HepG2 (cell line): Measurements from ENCODE around the gene GPRIN2. TPM values are rescaled to one million over a fixed set of nuclear protein-coding genes. Genes with fewer than 3 reads are reported as not detected.

Source experiments
- ATAC-seq: fragments of 200-7000 bp; cut with Tn5 transposase; 3 replicates; pipeline ENCODE4 v1.9.1; 2020; ENCODE audit warnings: mild to moderate bottlenecking, moderate library complexity
- BruUV-seq: library from RNA; stranded (reverse); fragments of 400-500 nt; replicated peaks from 2 replicates; lab custom pipeline; 2021; lab: Mats Ljungman, UMichigan
- CTCF ChIA-PET: fragments of 300-600 bp; formaldehyde crosslinking; extraction: SDS; loops from one replicate; lab custom pipeline; 2021; ENCODE audit warnings: low total read pairs, inconsistent platforms, low intra/inter-chr PET ratio; lab: Yijun Ruan, JAX
- POLR2A ChIA-PET: fragments of 350-600 bp; sonication (Branson Sonifier 250); formaldehyde crosslinking; loops from one replicate; lab custom pipeline; 2020; ENCODE audit warnings: antibody characterized with exemption, inconsistent platforms; lab: Yijun Ruan, JAX
- DNase-seq: peaks from one replicate; pipeline ENCODE4 v3.0.0-alpha.2; 2015; ENCODE audit warnings: low spot score
- FAIRE-seq: peaks from 3 replicates; lab custom pipeline; 2011; peaks lifted over from hg19 to GRCh38; lab: Jason Lieb, UNC
- H2AFZ ChIP-seq: one replicate; pipeline ENCODE4 v1.6.1; 2011; ENCODE audit warnings: low read length, inconsistent platforms
- H3K27ac ChIP-seq: fragments of 300-600 bp; 3 replicates; pipeline ENCODE4 v1.8.0; 2011; ENCODE audit warnings: mixed run types, mild to moderate bottlenecking, mixed read lengths, low read length, inconsistent platforms; ENCODE audit not compliant: insufficient read depth; ENCODE audit errors: extremely low read length
- H3K27me3 ChIP-seq, 2 experiments: fragments of 200-600 bp in 1 of 2; 2 replicates in 1 of 2; 3 replicates in 1 of 2; pipeline versions ENCODE4 v1.6.0 to v1.8.0; 2011; ENCODE audit warnings: low read length in 2 of 2, mild to moderate bottlenecking in 2 of 2, moderate library complexity in 2 of 2, inconsistent platforms in 1 of 2; ENCODE audit not compliant: insufficient read depth in 2 of 2, control insufficient read depth in 1 of 2
- H3K36me3 ChIP-seq, 2 experiments: fragments of 200-600 bp in 1 of 2; replicated peaks in 1 of 2; 2 replicates in 1 of 2; 3 replicates in 1 of 2; pipeline versions ENCODE4 v1.5.1 to v1.8.0; 2011; ENCODE audit warnings: low read length in 2 of 2, inconsistent platforms in 1 of 2; ENCODE audit not compliant: insufficient read depth in 2 of 2, control insufficient read depth in 1 of 2
- H3K4me1 ChIP-seq: 2 replicates; pipeline ENCODE4 v1.5.1; 2012; ENCODE audit warnings: low read length, inconsistent platforms; ENCODE audit not compliant: insufficient read depth
- H3K4me2 ChIP-seq: 2 replicates; pipeline ENCODE4 v1.6.0; 2011; ENCODE audit warnings: low read depth, low read length, inconsistent platforms
- H3K4me3 ChIP-seq, 3 experiments: fragments of 200-600 bp in 1 of 3; sonication (generic), shearing (Covaris generic) in 1 of 3; replicated peaks in 1 of 3; 2 replicates each; pipeline ENCODE4 v1.5.1; 2011 to 2016; ENCODE audit warnings: low read length in 3 of 3, inconsistent platforms in 2 of 3, low read depth in 2 of 3, mild to moderate bottlenecking in 2 of 3, control low read depth in 1 of 3, mixed read lengths in 1 of 3; ENCODE audit not compliant: insufficient read depth in 1 of 3
- H3K79me2 ChIP-seq: one replicate; pipeline ENCODE4 v1.6.1; 2011; ENCODE audit warnings: low read length, inconsistent platforms; ENCODE audit not compliant: insufficient read depth
- H3K9ac ChIP-seq: 2 replicates; pipeline ENCODE4 v1.6.0; 2011; ENCODE audit warnings: mild to moderate bottlenecking, low read depth, low read length, inconsistent platforms; ENCODE audit not compliant: insufficient read depth
- H3K9me3 ChIP-seq: 2 replicates; pipeline ENCODE4 v1.5.1; 2012; ENCODE audit warnings: mild to moderate bottlenecking, low read length
- H4K20me1 ChIP-seq: 2 replicates; pipeline ENCODE4 v1.6.0; 2011; ENCODE audit warnings: inconsistent platforms, mild to moderate bottlenecking, low read length, moderate library complexity; ENCODE audit not compliant: insufficient read depth
- GFI1 ChIP-seq: sonication (generic); formaldehyde crosslinking; IDR thresholded peaks from 2 replicates; pipeline ENCODE4 v1.5.0; 2020; ENCODE audit warnings: missing genetic modification reagents, mild to moderate bottlenecking, borderline replicate concordance
- MIER3 ChIP-seq: IDR thresholded peaks from 2 replicates; pipeline ENCODE4 v1.6.1; 2016; ENCODE audit warnings: missing compliant biosample characterization, borderline replicate concordance
- NAIF1 ChIP-seq: sonication (generic); formaldehyde crosslinking; IDR thresholded peaks from 2 replicates; pipeline ENCODE4 v1.5.0; 2020; ENCODE audit warnings: mild to moderate bottlenecking, missing genetic modification reagents, borderline replicate concordance
- SAP130 ChIP-seq: IDR thresholded peaks from 2 replicates; pipeline ENCODE4 v1.6.1; 2016; ENCODE audit warnings: low read depth
- SATB2 ChIP-seq: sonication (generic); formaldehyde crosslinking; IDR thresholded peaks from 2 replicates; pipeline ENCODE4 v1.5.0; 2020; ENCODE audit warnings: missing genetic modification reagents
- SPEN ChIP-seq: sonication (generic); formaldehyde crosslinking; IDR thresholded peaks from 2 replicates; pipeline ENCODE4 v1.5.1; 2020; ENCODE audit warnings: low read depth, mild to moderate bottlenecking, missing genetic modification reagents
- TEAD3 ChIP-seq: optimal IDR thresholded peaks from 2 replicates; pipeline ENCODE3; 2016; ENCODE audit warnings: borderline replicate concordance
- ZNF121 ChIP-seq: sonication (generic); formaldehyde crosslinking; IDR thresholded peaks from 2 replicates; pipeline ENCODE4 v1.5.0; 2020; ENCODE audit warnings: mild to moderate bottlenecking, missing genetic modification reagents
- ZNF770 ChIP-seq: sonication (generic); formaldehyde crosslinking; IDR thresholded peaks from 2 replicates; pipeline ENCODE4 v1.5.0; 2020; ENCODE audit warnings: mild to moderate bottlenecking, missing genetic modification reagents
- WGBS: methylation state at CpG from one replicate; pipeline ENCODE4 v1.1.6; 2017; ENCODE audit warnings: low lambda C conversion rate; 5-methylcytosine and 5-hydroxymethylcytosine counted together
- in situ Hi-C: cut with HindIII; loops from 2 replicates; pipeline ENCODE4 v1.10.0; 2017; ENCODE audit warnings: low pct_unique_long_range_greater_than_20kb; ENCODE audit not compliant: extremely low pct_ligation_motif_present
- intact Hi-C: fragments of 100-400 bp; cut with micrococcal nuclease; formaldehyde crosslinking; loops from one replicate; pipeline ENCODE4 v1.10.0; 2022; ENCODE audit not compliant: unreplicated experiment
- polyA plus RNA-seq, 8 experiments: library from polyadenylated mRNA; depleted of rRNA in 3 of 8; stranded (reverse) in 7 of 8; unstranded in 1 of 8; fragments of >200 nt; fragmentation: Illumina TruSeq in 4 of 8; extraction: Trizol in 4 of 8; gene quantifications; 2 replicates each; pipeline versions ENCODE4 v1.2.1 to v1.2.3, GENCODE V29; 2011 to 2016; ENCODE audit warnings: low read depth in 4 of 8, missing spikeins in 1 of 8, mixed read lengths in 1 of 8; ENCODE audit not compliant: insufficient read depth in 1 of 8
- total RNA-seq, 5 experiments: library from RNA; depleted of rRNA; stranded (reverse); fragments of >200 nt; fragmentation: Illumina TruSeq; extraction: Trizol; gene quantifications; 2 replicates each; pipeline ENCODE4 v1.2.3, GENCODE V29; 2016; ENCODE audit warnings: low read depth in 1 of 5
- TF ChIP-seq, protein P1 (sequence below), 2 experiments: sonication (generic) in 1 of 2; formaldehyde crosslinking in 1 of 2; IDR thresholded peaks; 2 replicates each; pipeline versions ENCODE4 v1.6.1 to v1.9.0; 2014 to 2022; ENCODE audit warnings: antibody characterized with exemption in 1 of 2, borderline replicate concordance in 1 of 2, inconsistent platforms in 1 of 2, low read depth in 1 of 2, missing genetic modification reagents in 1 of 2

Gene GPRIN2
- total and polyA plus RNA-seq, 2 of the 13 experiments (the other 11 are each of a cell fraction or from before 2014, with no cell fraction given) = not detected

DNA sequence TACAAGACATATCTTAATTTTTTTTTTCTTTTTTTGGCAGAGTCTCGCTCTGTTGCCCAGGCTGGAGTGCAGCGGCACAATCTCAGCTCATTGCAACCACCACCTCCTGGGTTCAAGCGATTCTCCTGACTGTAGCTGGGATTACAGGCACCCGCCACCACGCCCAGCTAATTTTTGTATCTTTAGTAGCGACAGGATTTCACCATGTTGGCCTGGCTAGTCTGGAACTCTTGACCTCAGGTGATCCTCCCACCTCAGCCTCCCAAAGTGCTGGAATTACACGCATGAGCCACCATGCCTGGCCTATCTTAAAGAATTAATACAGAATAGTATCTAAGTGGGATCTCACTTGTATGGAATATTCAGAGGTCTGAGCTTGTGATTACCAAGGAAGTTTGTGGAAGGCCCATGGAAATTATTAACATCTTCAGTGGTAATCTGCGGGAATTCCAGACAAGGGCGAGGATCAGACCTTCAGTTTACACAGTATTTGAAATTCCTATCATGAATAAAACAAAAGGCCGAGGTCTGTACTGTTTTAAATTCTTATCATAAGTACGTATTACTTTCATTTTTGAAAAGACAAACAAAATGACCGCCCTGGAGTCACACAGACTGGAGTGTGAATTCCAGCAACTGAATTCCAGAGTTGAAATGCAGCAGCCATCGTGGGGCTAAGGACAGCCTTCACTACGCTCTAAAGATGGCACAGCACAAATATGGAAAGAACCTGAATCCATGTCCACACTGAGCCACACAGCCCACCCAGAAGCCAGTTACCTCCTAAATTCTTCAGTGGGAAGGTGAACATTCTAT, 16.7 kb downstream of the GPRIN2 start:
- peak; percentile 84 for ATAC-seq
- ChIA-PET CTCF (no interaction called here), POLR2A (no interaction called here)
- H3K79me2 ChIP-seq = no peaks in the 10 kb centered on the region
- no peaks in the 10 kb centered on the region for H3K9me3 ChIP-seq
- peak; percentile 86 for DNase-seq
- in situ Hi-C loops = no loop called here
- peak overlapping the region in 2 of 3 experiments; percentile 2 to 6; a peak in 2 of 6 replicates for H3K4me3 ChIP-seq
- H3K27me3 ChIP-seq = peaks cover 0 to 9% of the 10 kb centered on the region in 2 experiments; a peak in 2 of 5 replicates
- peak overlapping the region; percentile 4; the same call in 1 of the 2 replicates for H3K9ac ChIP-seq
- H3K4me1 ChIP-seq = peaks cover 15% of the 10 kb centered on the region
- H4K20me1 ChIP-seq = no peaks in the 10 kb centered on the region
- H3K4me2 ChIP-seq = peak overlapping the region; percentile 56
- intact Hi-C loops = no loop called here
- no peak overlapping the region for H3K27ac ChIP-seq
- H2AFZ ChIP-seq = no peak overlapping the region
- 24% methylated on average over 14 of the region's 14 CpGs for WGBS
- no TSS peak for BruUV-seq
- peak; percentile 54 for FAIRE-seq
- no peaks in the 10 kb centered on the region for H3K36me3 ChIP-seq
- no peak for TF ChIP-seq MIER3 (CRISPR knock-in tag)
- TF ChIP-seq, protein P1, sequence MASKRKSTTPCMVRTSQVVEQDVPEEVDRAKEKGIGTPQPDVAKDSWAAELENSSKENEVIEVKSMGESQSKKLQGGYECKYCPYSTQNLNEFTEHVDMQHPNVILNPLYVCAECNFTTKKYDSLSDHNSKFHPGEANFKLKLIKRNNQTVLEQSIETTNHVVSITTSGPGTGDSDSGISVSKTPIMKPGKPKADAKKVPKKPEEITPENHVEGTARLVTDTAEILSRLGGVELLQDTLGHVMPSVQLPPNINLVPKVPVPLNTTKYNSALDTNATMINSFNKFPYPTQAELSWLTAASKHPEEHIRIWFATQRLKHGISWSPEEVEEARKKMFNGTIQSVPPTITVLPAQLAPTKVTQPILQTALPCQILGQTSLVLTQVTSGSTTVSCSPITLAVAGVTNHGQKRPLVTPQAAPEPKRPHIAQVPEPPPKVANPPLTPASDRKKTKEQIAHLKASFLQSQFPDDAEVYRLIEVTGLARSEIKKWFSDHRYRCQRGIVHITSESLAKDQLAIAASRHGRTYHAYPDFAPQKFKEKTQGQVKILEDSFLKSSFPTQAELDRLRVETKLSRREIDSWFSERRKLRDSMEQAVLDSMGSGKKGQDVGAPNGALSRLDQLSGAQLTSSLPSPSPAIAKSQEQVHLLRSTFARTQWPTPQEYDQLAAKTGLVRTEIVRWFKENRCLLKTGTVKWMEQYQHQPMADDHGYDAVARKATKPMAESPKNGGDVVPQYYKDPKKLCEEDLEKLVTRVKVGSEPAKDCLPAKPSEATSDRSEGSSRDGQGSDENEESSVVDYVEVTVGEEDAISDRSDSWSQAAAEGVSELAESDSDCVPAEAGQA (IDR thresholded peaks at IDR 0.05; ENCODE audit: low read depth) = 0 out of 2 replicates have a peak, but pooled peaks have one; percentile 33
- TF ChIP-seq, protein P1 (CRISPR knock-in tag; IDR thresholded peaks at IDR 0.05; ENCODE audit: borderline replicate concordance) = no peak
- TF ChIP-seq SPEN (CRISPR knock-in tag) = no peak
- TF ChIP-seq ZNF121 (CRISPR knock-in tag) = 0 out of 2 replicates have a peak, but pooled peaks have one; percentile 33
- TF ChIP-seq NAIF1 = 0 out of 2 replicates have a peak, but pooled peaks have one; percentile 35
- TF ChIP-seq GFI1 (CRISPR knock-in tag) = 0 out of 2 replicates have a peak, but pooled peaks have one; percentile 27
- 0 out of 2 replicates have a peak, but pooled peaks have one; percentile 11 for TF ChIP-seq SAP130 (CRISPR knock-in tag)
- TF ChIP-seq ZNF770 (CRISPR knock-in tag) = peak; percentile 79
- TF ChIP-seq SATB2 (CRISPR knock-in tag) = no peak
- peak; percentile 56 for TF ChIP-seq TEAD3 (CRISPR knock-in tag)
